ENCODE data around the gene COPZ2. TPM values are rescaled to one million over a fixed set of nuclear protein-coding genes. Genes with fewer than 3 reads are reported as not detected.

COPZ2 gene
- total RNA-seq, 4 donors from 2014 or later = 0.91 to 14.5 (median 5.7) TPM

DNA sequence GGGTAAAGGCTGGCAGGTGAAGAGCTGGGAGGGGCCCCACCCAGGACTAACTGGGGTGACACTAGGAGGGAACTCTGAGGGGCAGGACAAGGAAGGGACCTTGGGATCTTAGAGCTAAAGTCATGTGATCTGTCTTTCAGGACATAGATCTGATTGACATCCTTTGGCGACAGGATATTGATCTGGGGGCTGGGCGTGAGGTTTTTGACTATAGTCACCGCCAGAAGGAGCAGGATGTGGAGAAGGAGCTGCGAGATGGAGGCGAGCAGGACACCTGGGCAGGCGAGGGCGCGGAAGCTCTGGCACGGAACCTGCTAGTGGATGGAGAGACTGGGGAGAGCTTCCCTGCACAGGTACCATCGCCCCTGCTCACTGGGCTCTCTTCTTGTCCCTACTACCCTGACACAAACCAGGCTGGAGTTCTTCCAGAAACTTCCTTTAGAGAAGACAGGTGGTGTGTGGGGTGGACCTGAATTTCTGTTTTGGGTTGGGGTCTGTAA is 18.7 kb upstream of the COPZ2 start:
- intact Hi-C loops (cut with DNase I) = no loop called here
- no peaks in the 10 kb centered on the region for H3K9me3 ChIP-seq
- no peak for TF ChIP-seq POLR2A (IDR thresholded peaks at IDR 0.05)
- TF ChIP-seq, protein P1, sequence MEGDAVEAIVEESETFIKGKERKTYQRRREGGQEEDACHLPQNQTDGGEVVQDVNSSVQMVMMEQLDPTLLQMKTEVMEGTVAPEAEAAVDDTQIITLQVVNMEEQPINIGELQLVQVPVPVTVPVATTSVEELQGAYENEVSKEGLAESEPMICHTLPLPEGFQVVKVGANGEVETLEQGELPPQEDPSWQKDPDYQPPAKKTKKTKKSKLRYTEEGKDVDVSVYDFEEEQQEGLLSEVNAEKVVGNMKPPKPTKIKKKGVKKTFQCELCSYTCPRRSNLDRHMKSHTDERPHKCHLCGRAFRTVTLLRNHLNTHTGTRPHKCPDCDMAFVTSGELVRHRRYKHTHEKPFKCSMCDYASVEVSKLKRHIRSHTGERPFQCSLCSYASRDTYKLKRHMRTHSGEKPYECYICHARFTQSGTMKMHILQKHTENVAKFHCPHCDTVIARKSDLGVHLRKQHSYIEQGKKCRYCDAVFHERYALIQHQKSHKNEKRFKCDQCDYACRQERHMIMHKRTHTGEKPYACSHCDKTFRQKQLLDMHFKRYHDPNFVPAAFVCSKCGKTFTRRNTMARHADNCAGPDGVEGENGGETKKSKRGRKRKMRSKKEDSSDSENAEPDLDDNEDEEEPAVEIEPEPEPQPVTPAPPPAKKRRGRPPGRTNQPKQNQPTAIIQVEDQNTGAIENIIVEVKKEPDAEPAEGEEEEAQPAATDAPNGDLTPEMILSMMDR (IDR thresholded peaks at IDR 0.05) = no peak
- no peak for DNase-seq
- H3K4me3 ChIP-seq = no peak overlapping the region
- peaks cover 33 to 97% (median 45%) of the 10 kb centered on the region in 3 donors for H3K36me3 ChIP-seq
- peaks cover 45 to 76% (median 47%) of the 10 kb centered on the region in 3 donors for H3K4me1 ChIP-seq
- no peaks in the 10 kb centered on the region for H3K27me3 ChIP-seq
- peak overlapping the region in 1 of 4 donors; percentile 2 for H3K27ac ChIP-seq
- 89 to 94% methylated on average over 9 to 10 of the region's 10 CpGs for WGBS, 2 donors

DNA sequence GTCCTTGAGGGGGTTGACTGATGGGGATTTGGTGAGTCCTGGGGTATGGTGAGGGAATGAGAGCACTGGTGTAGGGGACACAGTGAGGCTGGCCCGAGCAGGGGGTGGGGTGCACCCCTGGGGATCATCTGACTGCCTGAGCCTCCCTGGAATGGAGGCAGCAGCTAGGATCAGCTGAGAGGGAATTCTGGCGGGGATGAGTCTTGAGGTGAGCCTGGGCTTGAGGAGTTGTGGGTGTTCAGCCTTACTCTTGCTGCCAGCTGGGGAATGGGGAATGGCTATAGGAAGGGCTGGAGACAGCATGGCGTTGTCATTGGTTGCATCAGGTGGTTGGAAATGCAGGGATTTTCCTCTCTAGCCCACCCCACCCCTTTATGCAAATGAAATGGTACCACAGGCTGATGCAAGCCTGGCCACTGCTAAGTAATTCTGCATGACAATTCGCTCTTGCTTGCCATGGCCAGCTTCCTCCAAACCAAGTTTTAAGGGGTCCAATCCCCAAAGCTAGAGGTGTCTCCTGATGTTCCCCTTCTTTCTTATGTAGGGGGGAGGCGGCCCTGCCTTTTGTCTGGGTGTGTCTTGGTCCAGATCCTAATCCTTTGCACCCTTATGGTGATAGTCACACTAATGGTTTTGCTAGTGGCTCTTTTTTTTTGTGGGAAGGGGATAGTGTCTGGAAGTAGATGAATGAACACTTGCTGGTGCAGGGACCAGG is 18.1 kb upstream of the COPZ2 start:
- intact Hi-C loops (cut with DNase I) = no loop called here
- peaks cover 33 to 97% (median 43%) of the 10 kb centered on the region in 3 donors for H3K36me3 ChIP-seq
- H3K4me1 ChIP-seq = peaks cover 51 to 82% (median 53%) of the 10 kb centered on the region in 3 donors
- no peak for DNase-seq
- peak overlapping the region in 3 of 4 donors; percentile 98 to 100 (median 99) for H3K27ac ChIP-seq
- TF ChIP-seq POLR2A (IDR thresholded peaks at IDR 0.05) = no peak
- TF ChIP-seq, protein P1 (IDR thresholded peaks at IDR 0.05) = no peak
- H3K4me3 ChIP-seq = peak overlapping the region in 2 of 4 donors; percentile 77 to 93
- H3K27me3 ChIP-seq = no peaks in the 10 kb centered on the region
- WGBS, 2 donors = 44 to 53% methylated on average over 5 of the region's 5 CpGs
- no peaks in the 10 kb centered on the region for H3K9me3 ChIP-seq

DNA sequence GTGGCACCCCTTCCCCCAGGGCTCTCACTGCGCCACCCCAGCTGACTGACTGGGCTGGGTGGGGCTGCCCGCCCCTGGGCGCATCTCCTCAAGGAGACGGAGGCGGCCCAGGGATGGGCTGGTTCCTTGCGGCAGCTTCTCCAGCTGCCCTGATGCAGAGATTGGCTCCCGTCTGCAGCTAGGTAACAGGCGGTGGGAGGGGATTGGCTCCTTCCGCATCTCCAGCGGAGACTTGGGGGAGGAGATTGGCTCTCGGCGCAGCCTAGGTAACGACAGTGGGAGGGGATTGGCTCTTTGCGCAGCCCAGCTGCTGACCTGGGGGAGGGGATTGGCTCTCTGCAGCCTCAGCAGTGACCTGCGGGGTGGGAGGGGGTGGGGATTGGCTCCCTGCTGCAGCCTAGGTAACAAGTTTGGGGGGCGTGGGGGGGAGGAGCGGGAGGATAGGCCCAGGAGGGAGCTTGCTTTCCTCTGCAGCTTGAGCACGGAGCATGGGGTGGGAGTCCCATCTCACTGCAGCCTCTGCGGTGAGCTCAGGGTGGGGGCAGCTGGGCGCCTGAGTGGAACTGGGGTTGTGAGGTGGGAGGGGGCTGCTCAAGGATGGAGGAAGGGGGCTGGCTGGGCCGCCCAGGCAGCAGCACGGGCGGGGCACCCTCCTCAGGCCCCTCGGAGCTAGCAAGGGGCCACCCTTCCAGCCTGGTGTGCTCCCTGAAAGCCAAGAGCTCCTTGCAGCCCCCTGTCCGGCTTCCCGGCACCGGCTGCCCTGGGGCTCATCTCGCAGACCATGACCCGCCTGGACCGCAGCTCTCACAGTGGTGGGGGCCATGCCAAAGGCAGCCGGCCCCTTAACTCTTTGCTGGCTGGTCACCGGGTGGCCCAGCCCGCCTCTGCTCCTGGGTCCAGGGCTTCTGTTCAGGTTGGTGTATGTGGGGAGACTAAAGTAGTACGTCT is 16.9 kb upstream of the COPZ2 start:
- TF ChIP-seq POLR2A (IDR thresholded peaks at IDR 0.05) = peak in 1 of 4 donors; percentile 25
- TF ChIP-seq, protein P1 (IDR thresholded peaks at IDR 0.05) = no peak
- peak overlapping the region; percentile 97 to 100 (median 98) for H3K27ac ChIP-seq
- H3K27me3 ChIP-seq = no peaks in the 10 kb centered on the region
- 28% methylated on average over 3 of the region's 34 CpGs; no CpG with 5 or more reads in 1 of the 2 donors for WGBS, 2 donors
- DNase-seq = no peak
- peak overlapping the region in 3 of 4 donors; percentile 34 to 93 (median 77) for H3K4me3 ChIP-seq
- intact Hi-C loops (cut with DNase I) = no loop called here
- H3K36me3 ChIP-seq = peaks cover 31 to 87% (median 35%) of the 10 kb centered on the region in 3 donors
- H3K4me1 ChIP-seq = peaks cover 58 to 83% (median 58%) of the 10 kb centered on the region in 3 donors
- H3K9me3 ChIP-seq = no peaks in the 10 kb centered on the region

DNA sequence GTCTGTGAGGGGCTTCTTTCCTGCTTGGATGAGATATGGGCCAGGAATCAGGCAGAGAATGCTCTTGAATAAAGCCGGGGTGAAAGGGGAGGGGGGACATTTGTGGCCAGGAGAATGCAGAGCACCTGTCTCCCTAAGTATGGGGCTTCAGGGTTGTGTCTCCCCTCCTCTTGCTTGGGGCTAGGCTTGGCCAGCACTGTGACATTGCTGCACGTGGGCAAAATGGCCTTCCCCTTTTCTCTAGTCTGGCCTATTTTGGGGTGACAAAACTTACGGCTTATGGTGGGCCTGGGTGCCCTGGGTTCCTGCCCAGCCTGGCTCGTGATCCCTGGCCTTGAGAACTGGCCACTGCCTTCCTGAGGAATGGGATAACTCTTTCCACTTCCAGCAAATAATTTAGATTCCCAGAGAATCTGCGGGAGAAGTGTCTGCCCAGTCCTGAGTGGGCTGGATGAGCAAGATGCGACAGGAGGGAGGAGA is 16.2 kb upstream of the COPZ2 start:
- peaks cover 24 to 80% (median 28%) of the 10 kb centered on the region in 3 donors for H3K36me3 ChIP-seq

More for the DNA sequence above, 16.2 kb upstream of the COPZ2 start:
- DNase-seq = no peak
- Histone ChIP-seq H3K27ac (peak overlapping the region; percentile 97 to 100 (median 98)), H3K4me1 (peaks cover 58 to 82% (median 65%) of the 10 kb centered on the region in 3 donors), H3K27me3 (no peaks in the 10 kb centered on the region), H3K4me3 (peak overlapping the region in 3 of 4 donors; percentile 34 to 93 (median 77)), H3K9me3 (no peaks in the 10 kb centered on the region)
- WGBS, 2 donors = 0% methylated on average over 3 of the region's 6 CpGs
- intact Hi-C loops (cut with DNase I) = no loop called here
- no peak for TF ChIP-seq POLR2A (IDR thresholded peaks at IDR 0.05)
- TF ChIP-seq, protein P1 (IDR thresholded peaks at IDR 0.05) = no peak
